HEK293 (cell line): ENCODE data around the gene ZNF629.

Experiments
- KLF1 ChIP-seq: fragments of 450-650 bp; formaldehyde crosslinking; IDR thresholded peaks from 2 replicates; pipeline ENCODE4 v1.5.1; 2016; ENCODE audit warnings: missing biosample characterization, missing genetic modification characterization
- ZNF549 ChIP-seq: fragments of 450-650 bp; IDR thresholded peaks from 2 replicates; pipeline ENCODE4 v1.5.1; 2018; ENCODE audit warnings: missing biosample characterization, missing genetic modification characterization, mild to moderate bottlenecking, inconsistent platforms, moderate library complexity
- TF ChIP-seq, protein P1 (sequence below): fragments of 450-650 bp; formaldehyde crosslinking; IDR thresholded peaks from 2 replicates; pipeline ENCODE4 v1.5.1; 2016; ENCODE audit warnings: missing biosample characterization, missing genetic modification characterization, borderline replicate concordance

DNA sequence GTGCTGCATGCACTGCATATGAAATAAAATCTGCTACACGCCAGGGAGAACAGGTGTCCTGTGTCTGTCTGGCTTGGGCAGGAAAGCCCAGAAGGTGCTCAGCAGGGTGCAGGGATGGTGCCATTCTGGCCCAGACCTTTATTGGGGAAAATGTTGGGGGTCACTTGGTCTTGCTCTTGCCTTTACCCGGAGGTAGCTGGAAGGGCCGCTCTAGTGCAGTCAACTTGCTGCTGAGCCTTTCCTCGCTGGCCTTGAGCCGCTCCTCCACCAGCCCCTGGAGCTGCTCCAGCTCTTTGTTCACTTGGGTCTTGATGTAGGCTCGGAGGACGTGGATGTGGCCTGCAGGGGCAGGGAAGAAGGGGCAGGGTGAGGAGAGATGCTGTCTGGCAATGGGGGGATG lies 29.7 kb downstream of the ZNF629 start:
- TF ChIP-seq KLF1 = no peak
- TF ChIP-seq, protein P1, sequence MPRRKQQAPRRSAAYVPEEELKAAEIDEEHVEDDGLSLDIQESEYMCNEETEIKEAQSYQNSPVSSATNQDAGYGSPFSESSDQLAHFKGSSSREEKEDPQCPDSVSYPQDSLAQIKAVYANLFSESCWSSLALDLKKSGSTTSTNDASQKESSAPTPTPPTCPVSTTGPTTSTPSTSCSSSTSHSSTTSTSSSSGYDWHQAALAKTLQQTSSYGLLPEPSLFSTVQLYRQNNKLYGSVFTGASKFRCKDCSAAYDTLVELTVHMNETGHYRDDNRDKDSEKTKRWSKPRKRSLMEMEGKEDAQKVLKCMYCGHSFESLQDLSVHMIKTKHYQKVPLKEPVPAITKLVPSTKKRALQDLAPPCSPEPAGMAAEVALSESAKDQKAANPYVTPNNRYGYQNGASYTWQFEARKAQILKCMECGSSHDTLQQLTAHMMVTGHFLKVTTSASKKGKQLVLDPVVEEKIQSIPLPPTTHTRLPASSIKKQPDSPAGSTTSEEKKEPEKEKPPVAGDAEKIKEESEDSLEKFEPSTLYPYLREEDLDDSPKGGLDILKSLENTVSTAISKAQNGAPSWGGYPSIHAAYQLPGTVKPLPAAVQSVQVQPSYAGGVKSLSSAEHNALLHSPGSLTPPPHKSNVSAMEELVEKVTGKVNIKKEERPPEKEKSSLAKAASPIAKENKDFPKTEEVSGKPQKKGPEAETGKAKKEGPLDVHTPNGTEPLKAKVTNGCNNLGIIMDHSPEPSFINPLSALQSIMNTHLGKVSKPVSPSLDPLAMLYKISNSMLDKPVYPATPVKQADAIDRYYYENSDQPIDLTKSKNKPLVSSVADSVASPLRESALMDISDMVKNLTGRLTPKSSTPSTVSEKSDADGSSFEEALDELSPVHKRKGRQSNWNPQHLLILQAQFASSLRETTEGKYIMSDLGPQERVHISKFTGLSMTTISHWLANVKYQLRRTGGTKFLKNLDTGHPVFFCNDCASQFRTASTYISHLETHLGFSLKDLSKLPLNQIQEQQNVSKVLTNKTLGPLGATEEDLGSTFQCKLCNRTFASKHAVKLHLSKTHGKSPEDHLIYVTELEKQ (tag by site-specific recombination) = no peak
- no peak for TF ChIP-seq ZNF549 (tag by site-specific recombination)
